GM21717 (cell line): Measurements from ENCODE around the gene ITGB3.
A peak's percentile ranks its signal among the peaks of the same experiment; 100 is the strongest.

Source experiments
- ATAC-seq: cut with Tn5 transposase; IDR thresholded peaks from one replicate; pipeline ENCODE4 v1.9.1; 2021; ENCODE audit warnings: mild to moderate bottlenecking, moderate library complexity; ENCODE audit not compliant: unreplicated experiment

The ITGB3 gene

GRCh38 chr17:47274319-47275069 is 20.9 kb downstream of the ITGB3 start:
- no peak for ATAC-seq

- ATAC-seq: no peak
These were observed 21.8 kb downstream of the ITGB3 start for GRCh38 chr17:47275245-47275984.

GRCh38 chr17:47276444-47276843 is 22.8 kb downstream of the ITGB3 start:
- no peak for ATAC-seq

- ATAC-seq: no peak
These were observed 23.2 kb downstream of the ITGB3 start for GRCh38 chr17:47276868-47277267.

- no peak for ATAC-seq
These were observed 24.3 kb downstream of the ITGB3 start for GRCh38 chr17:47277921-47278320.

GRCh38 chr17:47278561-47278960 is 24.9 kb downstream of the ITGB3 start:
- ATAC-seq: no peak

GRCh38 chr17:47279062-47279801 is 25.6 kb downstream of the ITGB3 start:
- ATAC-seq: peak; percentile 53

GRCh38 chr17:47280072-47280811 is 26.6 kb downstream of the ITGB3 start:
- no peak for ATAC-seq

- ATAC-seq: no peak
These were observed 27.6 kb downstream of the ITGB3 start for GRCh38 chr17:47281216-47281615.

GRCh38 chr17:47285003-47285402 is 31.4 kb downstream of the ITGB3 start:
- no peak for ATAC-seq

- peak; percentile 53 for ATAC-seq
These were observed 32.7 kb downstream of the ITGB3 start for GRCh38 chr17:47286198-47286914.

- ATAC-seq: peak; percentile 15
These were observed 33.4 kb downstream of the ITGB3 start for GRCh38 chr17:47287068-47287467.

GRCh38 chr17:47287639-47288038 is 34.0 kb downstream of the ITGB3 start:
- no peak for ATAC-seq

GRCh38 chr17:47288531-47289116 is 35.0 kb downstream of the ITGB3 start:
- no peak for ATAC-seq

- ATAC-seq: no peak
These were observed 35.7 kb downstream of the ITGB3 start for GRCh38 chr17:47289302-47289701.

GRCh38 chr17:47290870-47291241 is 37.2 kb downstream of the ITGB3 start:
- no peak for ATAC-seq

- ATAC-seq: no peak
These were observed 37.7 kb downstream of the ITGB3 start for GRCh38 chr17:47291242-47291873.

- ATAC-seq: no peak
These were observed 38.6 kb downstream of the ITGB3 start for GRCh38 chr17:47292206-47292605.

- ATAC-seq: no peak
These were observed 41.6 kb downstream of the ITGB3 start for GRCh38 chr17:47295037-47295873.
